Activated CD8-positive, alpha-beta T cell treated with anti-CD3 and anti-CD28 coated beads for 36 hours (primary cell): ENCODE data around the gene ECI2. TPM values are rescaled to one million over a fixed set of nuclear protein-coding genes. Genes with fewer than 3 reads are reported as not detected.

Experiments used
- ATAC-seq: fragments of 200-7000 bp; cut with Tn5 transposase; one replicate; pipeline ENCODE4 v1.10.0; 2021; ENCODE audit warnings: mild to moderate bottlenecking, moderate library complexity
- CTCF ChIA-PET: fragments of 350-600 bp; sonication (Branson Sonifier 250); formaldehyde crosslinking; loops from one replicate; lab custom pipeline; 2021; ENCODE audit warnings: antibody characterized with exemption; lab: Charles Lee
- POLR2A ChIA-PET: fragments of 350-600 bp; sonication (Branson Sonifier 250); formaldehyde crosslinking; loops from one replicate; lab custom pipeline; 2021; ENCODE audit warnings: antibody characterized with exemption; lab: Charles Lee
- DNase-seq: peaks from one replicate; pipeline ENCODE4 v3.0.0-alpha.2; 2020
- H3K27ac Mint-ChIP-seq: one replicate; pipeline ENCODE4 v1.8.0; 2021; ENCODE audit warnings: mild to moderate bottlenecking, mixed read lengths
- H3K27me3 Mint-ChIP-seq: one replicate; pipeline ENCODE4 v1.8.0; 2021; ENCODE audit warnings: mixed read lengths
- H3K36me3 Mint-ChIP-seq: one replicate; pipeline ENCODE4 v1.8.0; 2021; ENCODE audit warnings: low read depth, mixed read lengths
- H3K4me1 Mint-ChIP-seq: one replicate; pipeline ENCODE4 v1.8.0; 2021; ENCODE audit warnings: low read depth, mixed read lengths
- H3K4me3 Mint-ChIP-seq: one replicate; pipeline ENCODE4 v1.8.0; 2021; ENCODE audit warnings: mild to moderate bottlenecking, moderate library complexity, mixed read lengths
- H3K9me3 Mint-ChIP-seq: one replicate; pipeline ENCODE4 v1.8.0; 2021; ENCODE audit warnings: mixed read lengths
- CTCF ChIP-seq: fragments of 200-600 bp; IDR thresholded peaks from one replicate; pipeline ENCODE4 v1.8.0; 2022; ENCODE audit warnings: antibody characterized with exemption, mild to moderate bottlenecking
- intact Hi-C: fragments of 100-400 bp; cut with micrococcal nuclease; formaldehyde crosslinking; loops from one replicate; pipeline ENCODE4 v1.10.0; 2022
- total RNA-seq, 2 experiments: library from RNA; stranded (reverse); gene quantifications; one replicate each; pipeline ENCODE4 v1.2.3, GENCODE V29; 2021

Gene ECI2
- total RNA-seq: 10 to 100 TPM; 58.8 to 59.9 TPM

GRCh38 chr6:4134841-4135664 is at the start of gene ECI2:
ECI2 (minus strand) TSS chr6:4135575; CDS start chr6:4135560, 15 bp downstream.
- Mint-ChIP-seq H3K4me1 (peaks cover 55% of the 10 kb centered on the region), H3K27me3 (no peaks in the 10 kb centered on the region), H3K36me3 (peaks cover 28% of the 10 kb centered on the region), H3K27ac (peak within 1 kb of the TSS; percentile 89), H3K4me3 (peak within 1 kb of the TSS; percentile 86), H3K9me3 (peaks cover 6% of the 10 kb centered on the region)
- DNase-seq (peak; percentile 67), ATAC-seq (peak; percentile 18)
- CTCF ChIA-PET: interaction anchor here (0.7 to 5.7 kb wide), 5 partner anchors 10 to 114 kb away, joined by 3 to 46 read pairs (median 6); a partner anchor contains a TSS
- TF ChIP-seq CTCF: no peak
- intact Hi-C loops: loop anchor here (5.0 kb wide), 2 partner anchors 73 to 118 kb away; no protein-coding TSS in a partner anchor
- POLR2A ChIA-PET: interaction anchor here (0.9 to 5.0 kb wide), 4 partner anchors 14 to 115 kb away, joined by 3 to 50 read pairs (median 5); a partner anchor contains a TSS

- no peak overlapping the region for H3K4me3 Mint-ChIP-seq
Measured at GRCh38 chr6:4180652-4181255, 45.4 kb upstream of the ECI2 start.

GRCh38 chr6:4179960-4180651 is 44.7 kb upstream of the ECI2 start:
- ChIA-PET CTCF (interaction anchor here (0.6 kb wide), 1 partner anchor 30 kb away, joined by 3 read pairs; no protein-coding TSS in a partner anchor), POLR2A (no interaction called here)
- H3K4me3 Mint-ChIP-seq: no peak overlapping the region
- no peak for DNase-seq
- H3K27me3 Mint-ChIP-seq: peaks cover 15% of the 10 kb centered on the region
- H3K4me1 Mint-ChIP-seq: peaks cover 2% of the 10 kb centered on the region
- no peaks in the 10 kb centered on the region for H3K36me3 Mint-ChIP-seq
- no peak for TF ChIP-seq CTCF
- H3K9me3 Mint-ChIP-seq: peaks cover 2% of the 10 kb centered on the region
- intact Hi-C loops: no loop called here
- no peak for ATAC-seq
- no peak overlapping the region for H3K27ac Mint-ChIP-seq

More at GRCh38 chr6:4180652-4181255, 45.4 kb upstream of the ECI2 start:
- ATAC-seq (no peak), DNase-seq (no peak)
- ChIA-PET CTCF (interaction anchor here (0.6 kb wide), 1 partner anchor 29 kb away, joined by 3 read pairs; no protein-coding TSS in a partner anchor), POLR2A (no interaction called here)
- peaks cover 18% of the 10 kb centered on the region for H3K27me3 Mint-ChIP-seq
- no peak overlapping the region for H3K27ac Mint-ChIP-seq
- peaks cover 4% of the 10 kb centered on the region for H3K9me3 Mint-ChIP-seq
- intact Hi-C loops: no loop called here
- H3K36me3 Mint-ChIP-seq: no peaks in the 10 kb centered on the region
- H3K4me1 Mint-ChIP-seq: peaks cover 9% of the 10 kb centered on the region
- TF ChIP-seq CTCF: no peak

- no peaks in the 10 kb centered on the region for H3K36me3 Mint-ChIP-seq
- H3K27ac Mint-ChIP-seq: no peak overlapping the region
- no peak for ATAC-seq
- TF ChIP-seq CTCF: no peak
- no peak for DNase-seq
- peaks cover 15% of the 10 kb centered on the region for H3K27me3 Mint-ChIP-seq
- intact Hi-C loops: no loop called here
- ChIA-PET CTCF (interaction anchor here (1.3 kb wide), 2 partner anchors 23 to 32 kb away, joined by 3 to 4 read pairs; no protein-coding TSS in a partner anchor), POLR2A (no interaction called here)
- no peak overlapping the region for H3K4me3 Mint-ChIP-seq
- no peaks in the 10 kb centered on the region for H3K9me3 Mint-ChIP-seq
- no peaks in the 10 kb centered on the region for H3K4me1 Mint-ChIP-seq
Measured at GRCh38 chr6:4178737-4179333, 43.5 kb upstream of the ECI2 start.
